OCI-LY7 (cell line): ENCODE measurements around the gene SLBP. TPM values are rescaled to one million over a fixed set of nuclear protein-coding genes. Genes with fewer than 3 reads are reported as not detected.

Experiments
- BruUV-seq: library from RNA; stranded (reverse); fragments of 400-500 nt; replicated peaks from 2 replicates; lab custom pipeline; 2021; lab: Mats Ljungman, UMichigan
- CTCF ChIA-PET: fragments of 300-600 bp; sonication (Branson Sonifier 250); formaldehyde crosslinking; loops from one replicate; lab custom pipeline; 2022; ENCODE audit warnings: antibody characterized with exemption; ENCODE audit not compliant: unreplicated experiment; lab: Charles Lee
- POLR2A ChIA-PET: fragments of 300-600 bp; sonication (Branson Sonifier 250); formaldehyde crosslinking; loops from one replicate; lab custom pipeline; 2022; ENCODE audit warnings: antibody characterized with exemption; lab: Charles Lee
- DNase-seq: peaks from one replicate; pipeline ENCODE4 v3.0.0-alpha.2; 2015; ENCODE audit warnings: low spot score
- H2AFZ ChIP-seq: fragments of 200-600 bp; sonication (generic), shearing (Covaris generic); 2 replicates; pipeline ENCODE4 v1.6.1; 2014; ENCODE audit warnings: mild to moderate bottlenecking, antibody characterized with exemption, low read length, moderate library complexity
- H3K27ac ChIP-seq: fragments of 200-600 bp; sonication (generic); 2 replicates; pipeline ENCODE4 v1.5.1; 2014; ENCODE audit warnings: mixed run types, low read depth, mild to moderate bottlenecking, moderate library complexity, low read length, inconsistent platforms; ENCODE audit not compliant: poor library complexity, severe bottlenecking
- H3K36me3 ChIP-seq: fragments of 200-600 bp; sonication (generic); 2 replicates; pipeline ENCODE4 v1.6.1; 2014; ENCODE audit warnings: mild to moderate bottlenecking, antibody characterized with exemption, low read length, moderate library complexity, mixed read lengths; ENCODE audit not compliant: insufficient read depth
- H3K4me1 ChIP-seq: fragments of 200-600 bp; sonication (generic); 2 replicates; pipeline ENCODE4 v1.5.1; 2014; ENCODE audit warnings: mild to moderate bottlenecking, low read length; ENCODE audit not compliant: insufficient read depth, poor library complexity, severe bottlenecking
- H3K4me2 ChIP-seq: fragments of 200-600 bp; sonication (generic); 2 replicates; pipeline ENCODE4 v1.6.1; 2014; ENCODE audit warnings: mild to moderate bottlenecking, low read length
- H3K4me3 ChIP-seq: fragments of 200-600 bp; sonication (generic); 2 replicates; pipeline ENCODE4 v1.5.1; 2014; ENCODE audit warnings: mild to moderate bottlenecking, low read depth, low read length; ENCODE audit not compliant: poor library complexity, severe bottlenecking
- H3K79me2 ChIP-seq: fragments of 200-600 bp; sonication (generic); 2 replicates; pipeline ENCODE4 v1.6.1; 2016; ENCODE audit warnings: low read depth, mild to moderate bottlenecking, low read length, moderate library complexity, mixed read lengths; ENCODE audit not compliant: insufficient read depth
- H3K9me2 ChIP-seq: fragments of 200-600 bp; sonication (generic); 2 replicates; pipeline ENCODE4 v1.6.1; 2016; ENCODE audit warnings: mild to moderate bottlenecking, low read length, mixed read lengths; ENCODE audit not compliant: insufficient read depth
- H3K9me3 ChIP-seq: fragments of 200-600 bp; sonication (generic); 2 replicates; pipeline ENCODE4 v1.6.1; 2014; ENCODE audit warnings: mild to moderate bottlenecking, mixed run types, low read length, mixed read lengths
- H4K20me1 ChIP-seq: fragments of 200-600 bp; sonication (generic); 2 replicates; pipeline ENCODE4 v1.6.1; 2014; ENCODE audit warnings: mild to moderate bottlenecking, antibody characterized with exemption, low read length, moderate library complexity, mixed read lengths; ENCODE audit not compliant: insufficient read depth
- CTCF ChIP-seq: fragments of 200-600 bp; sonication (generic); conservative IDR thresholded peaks from 2 replicates; pipeline ENCODE4 v1.5.1; 2014; ENCODE audit warnings: mild to moderate bottlenecking, antibody characterized with exemption, low read length, moderate library complexity, mixed read lengths
- EZH2phosphoT487 ChIP-seq: fragments of 200-600 bp; sonication (generic); IDR thresholded peaks from 2 replicates; pipeline ENCODE4 v1.6.1; 2018; ENCODE audit warnings: low read depth, borderline replicate concordance, mild to moderate bottlenecking, mixed run types, antibody characterized with exemption, low read length, moderate library complexity, mixed read lengths
- intact Hi-C: fragments of 100-400 bp; cut with micrococcal nuclease; formaldehyde crosslinking; loops from one replicate; pipeline ENCODE4 v1.10.0; 2022; ENCODE audit not compliant: unreplicated experiment
- total RNA-seq, 2 experiments: library from RNA; depleted of rRNA in 1 of 2; stranded (reverse); fragments of >200 nt in 1 of 2; shearing (Covaris generic) in 1 of 2; gene quantifications; 2 replicates each; pipeline ENCODE4 v1.2.3, GENCODE V29; 2014 to 2022

Gene SLBP
- total RNA-seq, 2 experiments from 2014 or later, result 159 to 196 TPM

- no peak overlapping the region for H3K27ac ChIP-seq
- no peaks in the 10 kb centered on the region for H3K36me3 ChIP-seq
- intact Hi-C loops, result no loop called here
- no peaks in the 10 kb centered on the region for H3K4me1 ChIP-seq
- ChIA-PET POLR2A (no interaction called here), CTCF (no interaction called here)
- no peak overlapping the region for H3K4me3 ChIP-seq
- BruUV-seq, result no TSS peak
- H3K4me2 ChIP-seq, result no peak overlapping the region
- H3K79me2 ChIP-seq, result no peaks in the 10 kb centered on the region
- TF ChIP-seq CTCF (no peak), EZH2phosphoT487 (no peak)
- 0 out of 2 replicates have a peak, but pooled peaks cover 3% of the 10 kb centered on the region for H3K9me3 ChIP-seq
- no peak overlapping the region for H2AFZ ChIP-seq
- H3K9me2 ChIP-seq, result no peaks in the 10 kb centered on the region
- DNase-seq, result no peak
- no peaks in the 10 kb centered on the region for H4K20me1 ChIP-seq
Measured at GRCh38 chr4:1670279-1670678, 41.8 kb downstream of the SLBP start.

GRCh38 chr4:1669850-1670249, 42.3 kb downstream of the SLBP start:
- BruUV-seq, result no TSS peak
- Histone ChIP-seq H3K79me2 (no peaks in the 10 kb centered on the region), H2AFZ (no peak overlapping the region), H3K4me2 (no peak overlapping the region), H3K36me3 (no peaks in the 10 kb centered on the region), H3K4me3 (no peak overlapping the region), H3K9me2 (no peaks in the 10 kb centered on the region), H3K4me1 (no peaks in the 10 kb centered on the region), H4K20me1 (no peaks in the 10 kb centered on the region), H3K27ac (no peak overlapping the region), H3K9me3 (0 out of 2 replicates have a peak, but pooled peaks cover 3% of the 10 kb centered on the region)
- no peak for TF ChIP-seq CTCF
- no peak for TF ChIP-seq EZH2phosphoT487
- intact Hi-C loops, result no loop called here
- ChIA-PET CTCF (no interaction called here), POLR2A (no interaction called here)
- no peak for DNase-seq

GRCh38 chr4:1669270-1669669, 42.8 kb downstream of the SLBP start:
- Histone ChIP-seq H3K9me3 (0 out of 2 replicates have a peak, but pooled peaks cover 3% of the 10 kb centered on the region), H3K4me2 (no peak overlapping the region), H3K79me2 (no peaks in the 10 kb centered on the region), H2AFZ (no peak overlapping the region), H3K27ac (no peak overlapping the region), H3K4me1 (no peaks in the 10 kb centered on the region), H3K4me3 (no peak overlapping the region), H3K9me2 (no peaks in the 10 kb centered on the region), H3K36me3 (no peaks in the 10 kb centered on the region), H4K20me1 (no peaks in the 10 kb centered on the region)
- CTCF ChIA-PET, result no interaction called here
- POLR2A ChIA-PET, result no interaction called here
- BruUV-seq, result no TSS peak
- TF ChIP-seq EZH2phosphoT487, result no peak
- DNase-seq, result no peak
- intact Hi-C loops, result no loop called here
